K562 (cell line): ENCODE results near the gene HNRNPF. TPM values are rescaled to one million over a fixed set of nuclear protein-coding genes. Genes with fewer than 3 reads are reported as not detected.
A peak's percentile ranks its signal among the peaks of the same experiment; 100 is the strongest.

Experiments used
- ATAC-seq: fragments of 200-7000 bp; cut with Tn5 transposase; 3 replicates; pipeline ENCODE4 v1.9.1; 2020; ENCODE audit warnings: moderate library complexity
- BruUV-seq: library from RNA; stranded (reverse); fragments of 400-500 nt; replicated peaks from 2 replicates; lab custom pipeline; 2021; lab: Mats Ljungman, UMichigan
- CTCF ChIA-PET: fragments of 300-600 bp; formaldehyde crosslinking; extraction: SDS; loops from one replicate; lab custom pipeline; 2021; ENCODE audit warnings: low intra/inter-chr PET ratio; lab: Yijun Ruan, JAX
- POLR2A ChIA-PET: fragments of 300-600, 350-650 bp; sonication (Branson Sonifier 250); formaldehyde crosslinking; extraction: SDS; loops from one replicate; lab custom pipeline; 2021; ENCODE audit warnings: antibody characterized with exemption, inconsistent platforms; lab: Yijun Ruan, JAX
- DNase-seq, 4 experiments: peaks; one replicate each; pipeline versions ENCODE4 v3.0.0 to v3.0.0-alpha.2; 2011 to 2018; ENCODE audit warnings: low spot score in 3 of 4, mixed read lengths in 3 of 4; ENCODE audit errors: extremely low read depth in 1 of 4
- FAIRE-seq: peaks from 2 replicates; lab custom pipeline; 2011; peaks lifted over from hg19 to GRCh38; lab: Jason Lieb, UNC
- H2AFZ ChIP-seq: 2 replicates; pipeline ENCODE4 v1.6.0; 2011; ENCODE audit warnings: low read depth, low read length, control low read depth, inconsistent platforms
- H3K27ac ChIP-seq: fragments of 200-600 bp; 3 replicates; pipeline ENCODE4 v1.8.0; 2011; ENCODE audit warnings: low read depth, mild to moderate bottlenecking, control low read depth, inconsistent platforms, low read length, moderate library complexity, mixed read lengths; ENCODE audit errors: extremely low read depth
- H3K27me3 ChIP-seq, 2 experiments: fragments of 300-600 bp in 1 of 2; 2 replicates in 1 of 2; 3 replicates in 1 of 2; pipeline versions ENCODE4 v1.6.0 to v1.8.0; 2011; ENCODE audit warnings: inconsistent platforms in 2 of 2, low read length in 2 of 2, mild to moderate bottlenecking in 1 of 2, mixed read lengths in 1 of 2, moderate library complexity in 1 of 2; ENCODE audit not compliant: control insufficient read depth in 2 of 2, insufficient read depth in 2 of 2
- H3K36me3 ChIP-seq: fragments of 300-600 bp; 3 replicates; pipeline ENCODE4 v1.8.0; 2011; ENCODE audit warnings: mild to moderate bottlenecking, low read length, inconsistent platforms; ENCODE audit not compliant: control insufficient read depth, insufficient read depth
- H3K4me1 ChIP-seq, 2 experiments: fragments of 200-600 bp in 1 of 2; replicated peaks in 1 of 2; 2 replicates in 1 of 2; 3 replicates in 1 of 2; pipeline versions ENCODE4 v1.5.1 to v1.8.0; 2011; ENCODE audit warnings: inconsistent platforms in 2 of 2, low read length in 2 of 2, mild to moderate bottlenecking in 1 of 2, mixed read lengths in 1 of 2, moderate library complexity in 1 of 2; ENCODE audit not compliant: control insufficient read depth in 2 of 2, insufficient read depth in 2 of 2
- H3K4me2 ChIP-seq: 2 replicates; pipeline ENCODE4 v1.6.1; 2011; ENCODE audit warnings: low read length, control low read depth, inconsistent platforms, mixed read lengths; ENCODE audit not compliant: insufficient read depth
- H3K4me3 ChIP-seq: fragments of 200-600 bp; sonication (generic), shearing (Covaris generic); 2 replicates; pipeline ENCODE4 v1.5.1; 2016; ENCODE audit warnings: control low read depth, inconsistent platforms
- H3K79me2 ChIP-seq: fragments of 200-600 bp; 3 replicates; pipeline ENCODE4 v1.8.0; 2011; ENCODE audit warnings: low read length, inconsistent platforms; ENCODE audit not compliant: control insufficient read depth, insufficient read depth
- H3K9ac ChIP-seq, 2 experiments: 2 replicates each; pipeline versions ENCODE4 v1.6.0 to v1.6.1; 2011; ENCODE audit warnings: low read depth in 2 of 2, low read length in 2 of 2, control low read depth in 1 of 2, inconsistent platforms in 1 of 2, mild to moderate bottlenecking in 1 of 2, mixed read lengths in 1 of 2; ENCODE audit not compliant: insufficient read depth in 1 of 2
- H3K9me1 ChIP-seq: one replicate; pipeline ENCODE4 v1.6.0; 2011; ENCODE audit warnings: inconsistent platforms, mild to moderate bottlenecking, low read length, moderate library complexity; ENCODE audit not compliant: control insufficient read depth, insufficient read depth
- H3K9me3 ChIP-seq: replicated peaks from 2 replicates; pipeline ENCODE4 v1.5.1; 2011; ENCODE audit warnings: low read depth, low read length, inconsistent platforms; ENCODE audit not compliant: control insufficient read depth, insufficient read depth
- H4K20me1 ChIP-seq: replicated peaks from 2 replicates; pipeline ENCODE4 v1.6.1; 2011; ENCODE audit warnings: low read length, inconsistent platforms, mixed read lengths; ENCODE audit not compliant: control insufficient read depth, insufficient read depth
- HNRNPK ChIP-seq: fragments of 200-400 bp; formaldehyde crosslinking; IDR thresholded peaks from one replicate; pipeline ENCODE4 v1.6.1; 2018; ENCODE audit warnings: mild to moderate bottlenecking, low read depth, low read length; ENCODE audit not compliant: poor library complexity, severe bottlenecking
- POLR2AphosphoS2 ChIP-seq: IDR thresholded peaks from 2 replicates; pipeline ENCODE4 v1.6.1; 2012; ENCODE audit warnings: low read length, improper control_type of control experiment
- ZNF121 ChIP-seq: sonication (generic); formaldehyde crosslinking; conservative IDR thresholded peaks from 2 replicates; pipeline ENCODE4 v1.8.0; 2022; ENCODE audit warnings: missing genetic modification reagents
- ZNF764 ChIP-seq: fragments of 250-450 bp; sonication (Bioruptor Pico); IDR thresholded peaks from 2 replicates; pipeline ENCODE4 v1.4.0; 2020; ENCODE audit warnings: low read depth, mild to moderate bottlenecking, moderate library complexity
- WGBS: fragments of 100-300 bp; shearing (Covaris generic); methylation state at CpG from one replicate; pipeline ENCODE4 v1.1.6; 2016; ENCODE audit warnings: low coverage, mixed read lengths; ENCODE audit not compliant: insufficient coverage; ENCODE audit errors: missing lambda C conversion rate; 5-methylcytosine and 5-hydroxymethylcytosine counted together
- in situ Hi-C: fragments of 300-500 bp; cut with MboI; formaldehyde crosslinking; loops from 4 replicates; pipeline ENCODE4 v1.15.0; 2018; ENCODE audit warnings: inconsistent platforms, mixed read lengths
- intact Hi-C: fragments of 100-400 bp; cut with micrococcal nuclease; formaldehyde crosslinking; loops from 2 replicates; pipeline ENCODE4 v1.14.2; 2022
- polyA plus RNA-seq, 8 experiments: library from polyadenylated mRNA; depleted of rRNA in 4 of 8; stranded (reverse) in 5 of 8; unstranded in 3 of 8; fragments of >200 nt; fragmentation: Nextera tagmentation in 2 of 8; fragmentation: Illumina TruSeq in 1 of 8; extraction: Ambion mirVana in 2 of 8; extraction: Trizol in 1 of 8; gene quantifications; 2 replicates each; pipeline versions ENCODE4 v1.2.1 to v1.2.3, GENCODE V29; 2011 to 2014; ENCODE audit warnings: inconsistent platforms in 1 of 8, missing spikeins in 1 of 8
- total RNA-seq, 7 experiments: library from RNA; depleted of rRNA in 6 of 7; stranded (reverse); fragments of >200 nt in 6 of 7; fragmentation: Illumina TruSeq in 2 of 7; extraction: Trizol in 2 of 7; gene quantifications; 2 replicates each; pipeline versions ENCODE4 v1.2.1 to v1.2.3, GENCODE V29; 2011 to 2021; ENCODE audit warnings: low replicate concordance in 1 of 7

HNRNPF gene
- total and polyA plus RNA-seq, 9 of the 15 experiments (the other 6 are each of a cell fraction or from before 2014, with no cell fraction given), result 192 to 489 (median 416) TPM

GRCh38 chr10:43389867-43390266, 19.1 kb downstream of the HNRNPF start (continued):
- no peak for TF ChIP-seq ZNF764
- no peak for TF ChIP-seq HNRNPK

- no peaks in the 10 kb centered on the region for H3K9me3 ChIP-seq
- H3K27me3 ChIP-seq, result no peaks in the 10 kb centered on the region
- POLR2A ChIA-PET, result interaction anchor here (0.7 to 9.4 kb wide), 2 partner anchors 8 to 12 kb away, joined by 3 to 73 read pairs; no protein-coding TSS in a partner anchor
- H3K27ac ChIP-seq, result no peak overlapping the region
- 74% methylated on average over 5 of the region's 5 CpGs for WGBS
- H3K9ac ChIP-seq, result no peak overlapping the region
- no peak overlapping the region for H2AFZ ChIP-seq
- no peak overlapping the region for H3K4me3 ChIP-seq
- intact Hi-C loops, result no loop called here
- peak in 2 of 4 experiments; percentile 60 to 62 for DNase-seq
- peaks cover 56% of the 10 kb centered on the region for H4K20me1 ChIP-seq
- peak; percentile 46 for TF ChIP-seq POLR2AphosphoS2
- no peak for TF ChIP-seq ZNF121 (CRISPR knock-in tag)
- TF ChIP-seq, all 486 proteins: peak for 1
- in situ Hi-C loops, result no loop called here
- ATAC-seq, result no peak
- Histone ChIP-seq H3K9me1 (peaks cover 7% of the 10 kb centered on the region), H3K4me1 (peaks cover 22 to 25% of the 10 kb centered on the region in 2 experiments; a peak in 4 of 5 replicates), H3K4me2 (no peak overlapping the region), H3K79me2 (peaks cover 61% of the 10 kb centered on the region), H3K36me3 (peaks cover 80% of the 10 kb centered on the region)
- CTCF ChIA-PET, result no interaction called here
- BruUV-seq, result no TSS peak
- FAIRE-seq, result no peak
Observed at GRCh38 chr10:43387678-43388032, 21.3 kb downstream of the HNRNPF start.
